Measurements from ENCODE around the gene MTAP. TPM values are rescaled to one million over a fixed set of nuclear protein-coding genes. Genes with fewer than 3 reads are reported as not detected.

Gene MTAP
- total RNA-seq, 2 experiments from 2014 or later = 70.2 to 73.9 TPM

DNA sequence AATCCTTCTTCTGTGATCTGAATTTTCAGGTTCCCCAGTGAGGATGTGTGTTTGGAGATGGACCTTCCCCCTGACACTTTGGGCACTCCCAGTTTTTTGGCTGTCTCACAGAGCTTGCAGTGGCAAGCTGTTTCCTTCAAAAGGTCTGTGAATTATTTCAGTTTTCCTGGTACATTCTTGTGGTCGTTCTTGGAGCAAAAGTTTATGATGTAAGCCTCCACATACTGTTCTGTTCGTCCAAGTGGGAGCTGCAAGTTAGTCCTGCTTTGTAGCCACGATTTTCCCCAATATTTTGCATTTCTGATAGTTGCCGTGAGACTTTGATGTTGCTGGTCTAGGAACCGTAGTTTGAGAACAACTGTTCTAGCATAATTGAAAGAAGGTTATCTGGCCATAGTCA is 88.3 kb downstream of the MTAP start:
- DNase-seq (no peak), ATAC-seq (no peak)
- Mint-ChIP-seq H3K9me3 (peaks cover 46% of the 10 kb centered on the region), H3K4me3 (no peak overlapping the region), H3K27ac (no peak overlapping the region), H3K4me1 (ENCODE audit: low read depth) (no peaks in the 10 kb centered on the region), H3K36me3 (ENCODE audit: low read depth) (peaks cover 62% of the 10 kb centered on the region), H3K27me3 (no peaks in the 10 kb centered on the region)
- intact Hi-C loops (cut with micrococcal nuclease) = no loop called here
- TF ChIP-seq, protein P1, sequence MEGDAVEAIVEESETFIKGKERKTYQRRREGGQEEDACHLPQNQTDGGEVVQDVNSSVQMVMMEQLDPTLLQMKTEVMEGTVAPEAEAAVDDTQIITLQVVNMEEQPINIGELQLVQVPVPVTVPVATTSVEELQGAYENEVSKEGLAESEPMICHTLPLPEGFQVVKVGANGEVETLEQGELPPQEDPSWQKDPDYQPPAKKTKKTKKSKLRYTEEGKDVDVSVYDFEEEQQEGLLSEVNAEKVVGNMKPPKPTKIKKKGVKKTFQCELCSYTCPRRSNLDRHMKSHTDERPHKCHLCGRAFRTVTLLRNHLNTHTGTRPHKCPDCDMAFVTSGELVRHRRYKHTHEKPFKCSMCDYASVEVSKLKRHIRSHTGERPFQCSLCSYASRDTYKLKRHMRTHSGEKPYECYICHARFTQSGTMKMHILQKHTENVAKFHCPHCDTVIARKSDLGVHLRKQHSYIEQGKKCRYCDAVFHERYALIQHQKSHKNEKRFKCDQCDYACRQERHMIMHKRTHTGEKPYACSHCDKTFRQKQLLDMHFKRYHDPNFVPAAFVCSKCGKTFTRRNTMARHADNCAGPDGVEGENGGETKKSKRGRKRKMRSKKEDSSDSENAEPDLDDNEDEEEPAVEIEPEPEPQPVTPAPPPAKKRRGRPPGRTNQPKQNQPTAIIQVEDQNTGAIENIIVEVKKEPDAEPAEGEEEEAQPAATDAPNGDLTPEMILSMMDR (IDR thresholded peaks at IDR 0.05) = no peak
- ChIA-PET CTCF (no interaction called here), POLR2A (no interaction called here)

DNA sequence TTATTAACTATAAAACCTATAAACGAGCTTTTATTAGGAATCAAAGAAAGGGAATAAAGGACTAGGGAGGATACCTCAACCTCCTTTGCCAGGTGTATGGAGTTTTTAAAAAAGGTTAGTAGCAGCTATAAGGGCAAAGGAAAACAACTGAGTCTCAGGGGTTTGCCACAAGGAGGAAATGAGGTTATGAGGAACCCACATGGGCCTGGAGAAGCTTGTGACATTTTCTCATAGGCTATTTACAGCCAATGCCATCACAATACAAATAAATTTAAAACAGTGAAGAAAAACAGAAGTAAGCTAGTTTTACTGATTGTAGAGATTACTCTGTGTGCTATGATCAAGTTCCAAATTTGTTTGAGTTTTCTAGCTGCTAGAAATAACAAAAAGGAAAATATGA is 99.1 kb downstream of the MTAP start:
- intact Hi-C loops (cut with micrococcal nuclease) = no loop called here
- no peaks in the 10 kb centered on the region for H3K27me3 Mint-ChIP-seq
- H3K9me3 Mint-ChIP-seq = peaks cover 61% of the 10 kb centered on the region
- no peak overlapping the region for H3K4me3 Mint-ChIP-seq
- no peak for ATAC-seq
- H3K36me3 Mint-ChIP-seq (ENCODE audit: low read depth) = peaks cover 26% of the 10 kb centered on the region
- H3K27ac Mint-ChIP-seq = no peak overlapping the region
- CTCF ChIA-PET = no interaction called here
- POLR2A ChIA-PET = no interaction called here
- no peak for DNase-seq
- no peaks in the 10 kb centered on the region for H3K4me1 Mint-ChIP-seq (ENCODE audit: low read depth)
- TF ChIP-seq, protein P1 (IDR thresholded peaks at IDR 0.05) = no peak

DNA sequence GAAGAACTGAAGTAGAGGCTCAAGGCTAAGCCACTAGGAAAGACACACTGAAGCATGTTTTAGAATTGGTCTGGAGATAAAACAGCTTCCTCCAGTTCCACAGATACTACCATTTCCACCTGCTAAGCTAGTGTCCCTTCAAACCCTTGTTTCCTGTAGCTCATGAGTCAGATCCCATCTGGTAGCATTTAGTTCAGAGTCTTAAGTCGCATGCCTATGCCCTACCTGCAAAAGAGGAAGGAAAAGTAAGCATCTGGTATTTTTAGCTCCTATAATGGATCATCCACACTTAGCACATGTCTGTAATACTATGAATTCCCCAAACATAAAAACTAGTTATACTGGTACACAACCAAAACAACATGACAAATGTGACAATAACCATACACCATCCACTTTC is 99.7 kb downstream of the MTAP start:
- no peak overlapping the region for H3K4me3 Mint-ChIP-seq
- intact Hi-C loops (cut with micrococcal nuclease) = no loop called here
- H3K4me1 Mint-ChIP-seq (ENCODE audit: low read depth) = no peaks in the 10 kb centered on the region
- H3K36me3 Mint-ChIP-seq (ENCODE audit: low read depth) = peaks cover 29% of the 10 kb centered on the region
- no peak overlapping the region for H3K27ac Mint-ChIP-seq
- DNase-seq (no peak), ATAC-seq (no peak)
- TF ChIP-seq, protein P1 (IDR thresholded peaks at IDR 0.05) = no peak
- CTCF ChIA-PET = interaction anchor here (0.7 kb wide), 1 partner anchor 106 kb away, joined by 3 read pairs; no protein-coding TSS in a partner anchor
- H3K9me3 Mint-ChIP-seq = peaks cover 62% of the 10 kb centered on the region
- POLR2A ChIA-PET = no interaction called here
- H3K27me3 Mint-ChIP-seq = no peaks in the 10 kb centered on the region

DNA sequence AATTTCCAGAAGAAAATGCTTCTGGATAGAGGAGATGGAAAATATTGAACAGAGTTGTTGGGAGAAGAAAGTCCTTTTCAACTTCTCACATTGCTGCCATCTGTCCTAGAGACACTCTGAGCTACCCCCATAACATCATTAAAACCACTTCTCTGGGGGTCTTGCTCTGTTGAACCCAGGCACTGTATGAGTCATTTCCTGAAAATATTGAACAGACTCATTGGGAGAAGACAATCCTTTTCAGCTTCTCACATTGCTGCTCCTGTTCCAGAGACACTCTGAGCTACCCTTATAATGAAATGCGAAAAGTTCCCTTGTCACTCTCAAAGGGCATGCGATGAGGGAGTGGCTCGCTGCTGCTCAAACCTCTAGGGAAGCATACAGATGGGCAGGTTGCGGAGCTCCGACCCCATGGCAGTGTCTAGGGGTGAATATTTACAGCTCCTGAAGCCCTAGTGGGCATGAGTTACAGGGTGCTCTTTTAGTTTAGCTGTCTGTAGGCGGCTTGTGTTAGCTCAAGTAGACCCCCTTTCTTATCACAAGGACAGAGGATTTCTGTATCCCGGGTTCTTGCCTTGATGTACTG is 101.0 kb downstream of the MTAP start:
- TF ChIP-seq, protein P1 (IDR thresholded peaks at IDR 0.05) = no peak
- no peaks in the 10 kb centered on the region for H3K27me3 Mint-ChIP-seq
- H3K4me1 Mint-ChIP-seq (ENCODE audit: low read depth) = no peaks in the 10 kb centered on the region
- H3K36me3 Mint-ChIP-seq (ENCODE audit: low read depth) = peaks cover 33% of the 10 kb centered on the region
- DNase-seq = no peak
- no peak for ATAC-seq
- H3K4me3 Mint-ChIP-seq = no peak overlapping the region
- peaks cover 60% of the 10 kb centered on the region for H3K9me3 Mint-ChIP-seq
- ChIA-PET CTCF (no interaction called here), POLR2A (no interaction called here)
- no peak overlapping the region for H3K27ac Mint-ChIP-seq
- intact Hi-C loops (cut with micrococcal nuclease) = no loop called here

DNA sequence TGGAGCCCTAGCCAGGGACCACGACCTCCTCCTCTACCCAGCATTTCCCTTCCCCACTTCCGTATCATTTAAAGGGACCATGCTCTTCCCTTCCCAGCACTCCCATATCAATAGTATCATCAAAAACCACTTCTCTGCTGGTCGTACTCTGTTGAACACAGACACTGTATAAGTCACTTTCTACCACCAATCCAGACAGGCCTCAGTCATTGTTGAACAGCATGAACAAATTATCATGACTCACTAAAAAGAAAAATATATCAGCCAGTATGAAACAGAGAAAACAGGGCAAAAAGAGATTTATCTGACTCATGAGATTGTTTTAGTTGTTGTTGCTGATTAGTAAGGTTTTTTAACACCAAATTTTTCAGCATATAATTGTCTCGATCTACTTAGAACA is 101.9 kb downstream of the MTAP start:
- ChIA-PET CTCF (no interaction called here), POLR2A (no interaction called here)
- no peak overlapping the region for H3K4me3 Mint-ChIP-seq
- no peak overlapping the region for H3K27ac Mint-ChIP-seq
- H3K27me3 Mint-ChIP-seq = no peaks in the 10 kb centered on the region
- intact Hi-C loops (cut with micrococcal nuclease) = no loop called here
- TF ChIP-seq, protein P1 (IDR thresholded peaks at IDR 0.05) = no peak
- peaks cover 62% of the 10 kb centered on the region for H3K9me3 Mint-ChIP-seq
- H3K36me3 Mint-ChIP-seq (ENCODE audit: low read depth) = peaks cover 33% of the 10 kb centered on the region
- ATAC-seq = no peak
- no peak for DNase-seq
- H3K4me1 Mint-ChIP-seq (ENCODE audit: low read depth) = no peaks in the 10 kb centered on the region

Measured in activated CD8-positive, alpha-beta T cell treated with anti-CD3 and anti-CD28 coated beads for 36 hours (primary cell).